Measurements from ENCODE around the gene ZDHHC8. TPM values are rescaled to one million over a fixed set of nuclear protein-coding genes. Genes with fewer than 3 reads are reported as not detected.
"Not testable (repeated sequence)": the region's sequence is repeated elsewhere in the genome, so short reads cannot be mapped to it uniquely, and the experiment has no call there.

Gene ZDHHC8
- total and polyA plus RNA-seq, 2 experiments from 2014 or later: 30.3 to 53.4 TPM

DNA sequence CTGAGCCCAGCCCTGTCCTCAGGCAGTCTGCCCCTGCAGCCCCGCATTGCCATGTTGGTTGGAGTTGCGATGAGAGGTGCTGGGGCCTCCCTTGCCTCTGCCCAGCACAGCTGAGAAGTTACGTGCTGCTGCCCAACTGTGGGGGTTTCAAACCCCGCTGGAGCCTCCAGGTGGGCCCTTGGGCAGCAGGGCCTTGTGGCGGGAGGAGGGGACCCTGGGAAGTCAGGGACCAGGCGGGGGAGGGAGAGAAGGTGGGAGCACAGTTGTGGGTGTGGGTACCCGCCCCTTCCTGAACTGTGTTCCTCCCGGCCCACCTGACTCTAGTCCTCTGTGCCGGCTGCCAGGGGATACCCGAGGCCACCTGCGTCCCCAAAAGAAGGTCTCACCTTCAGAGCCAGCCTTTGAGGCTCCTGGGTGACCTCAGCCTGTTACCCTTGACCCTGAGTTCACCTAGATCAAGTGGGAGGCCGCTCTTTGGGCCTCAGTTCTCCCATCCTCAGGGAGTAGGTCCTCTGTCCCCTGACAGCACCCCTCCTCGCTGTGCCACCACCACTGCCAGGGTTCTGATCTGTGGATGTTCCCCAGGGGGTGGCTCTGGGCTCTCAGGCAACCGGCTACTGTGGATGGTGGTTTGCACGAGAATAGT, 26.9 kb downstream of the ZDHHC8 start:
- no peaks in the 10 kb centered on the region for H3K9me3 ChIP-seq (ENCODE audit: low read depth)
- DNase-seq (ENCODE audit: low read depth in 1 of 2, low spot score in 1 of 2): no peak
- no peak overlapping the region for H3K27ac ChIP-seq
- H3K36me3 ChIP-seq: no peaks in the 10 kb centered on the region
- no peaks in the 10 kb centered on the region for H3K27me3 ChIP-seq
- TF ChIP-seq, protein P1, sequence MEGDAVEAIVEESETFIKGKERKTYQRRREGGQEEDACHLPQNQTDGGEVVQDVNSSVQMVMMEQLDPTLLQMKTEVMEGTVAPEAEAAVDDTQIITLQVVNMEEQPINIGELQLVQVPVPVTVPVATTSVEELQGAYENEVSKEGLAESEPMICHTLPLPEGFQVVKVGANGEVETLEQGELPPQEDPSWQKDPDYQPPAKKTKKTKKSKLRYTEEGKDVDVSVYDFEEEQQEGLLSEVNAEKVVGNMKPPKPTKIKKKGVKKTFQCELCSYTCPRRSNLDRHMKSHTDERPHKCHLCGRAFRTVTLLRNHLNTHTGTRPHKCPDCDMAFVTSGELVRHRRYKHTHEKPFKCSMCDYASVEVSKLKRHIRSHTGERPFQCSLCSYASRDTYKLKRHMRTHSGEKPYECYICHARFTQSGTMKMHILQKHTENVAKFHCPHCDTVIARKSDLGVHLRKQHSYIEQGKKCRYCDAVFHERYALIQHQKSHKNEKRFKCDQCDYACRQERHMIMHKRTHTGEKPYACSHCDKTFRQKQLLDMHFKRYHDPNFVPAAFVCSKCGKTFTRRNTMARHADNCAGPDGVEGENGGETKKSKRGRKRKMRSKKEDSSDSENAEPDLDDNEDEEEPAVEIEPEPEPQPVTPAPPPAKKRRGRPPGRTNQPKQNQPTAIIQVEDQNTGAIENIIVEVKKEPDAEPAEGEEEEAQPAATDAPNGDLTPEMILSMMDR (IDR thresholded peaks at IDR 0.05; ENCODE audit: low read depth, low read length): no peak
- H3K4me1 ChIP-seq (ENCODE audit: low read depth): peaks cover 8% of the 10 kb centered on the region
- H3K4me3 ChIP-seq: no peak overlapping the region

- peak in 1 of 2 donors; percentile 42 for DNase-seq (ENCODE audit: low read depth in 1 of 2, low spot score in 1 of 2)
- Histone ChIP-seq H3K27ac (no peak overlapping the region), H3K4me1 (ENCODE audit: low read depth) (peaks cover 4% of the 10 kb centered on the region), H3K27me3 (no peaks in the 10 kb centered on the region), H3K9me3 (ENCODE audit: low read depth) (no peaks in the 10 kb centered on the region), H3K36me3 (no peaks in the 10 kb centered on the region), H3K4me3 (no peak overlapping the region)
- TF ChIP-seq, protein P1 (IDR thresholded peaks at IDR 0.05; ENCODE audit: low read depth, low read length): no peak
Observed at GRCh38 chr22:20159076-20159475, 27.5 kb downstream of the ZDHHC8 start.

DNA sequence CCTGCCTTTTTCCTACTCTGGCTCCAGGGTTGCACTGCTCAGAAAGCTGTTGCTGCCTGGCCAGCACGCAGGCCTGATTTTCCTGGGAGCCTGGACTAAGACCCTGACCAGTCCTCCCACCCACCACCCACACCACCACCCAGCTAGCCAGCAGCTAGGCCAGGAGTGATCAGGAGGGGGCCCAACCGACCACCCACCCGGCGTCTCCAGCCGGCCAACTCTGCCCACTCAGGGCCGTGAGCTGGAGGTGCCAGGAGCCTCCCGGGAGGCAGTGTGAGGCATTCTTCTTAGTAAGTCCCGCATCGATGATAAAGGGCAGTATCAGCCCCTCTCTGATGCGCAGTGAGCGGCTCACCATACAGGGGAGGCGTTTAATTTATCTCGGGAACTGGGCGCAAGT, 27.9 kb downstream of the ZDHHC8 start:
- H3K27me3 ChIP-seq; DNase-seq (ENCODE audit: low read depth in 1 of 2, low spot score in 1 of 2); H3K36me3 ChIP-seq; H3K4me3 ChIP-seq; H3K9me3 ChIP-seq (ENCODE audit: low read depth); H3K4me1 ChIP-seq (ENCODE audit: low read depth); H3K27ac ChIP-seq: not testable (repeated sequence)

GRCh38 chr22:20160041-20160440, 28.4 kb downstream of the ZDHHC8 start:
- Histone ChIP-seq H3K36me3 (no peaks in the 10 kb centered on the region), H3K27ac (no peak overlapping the region), H3K9me3 (ENCODE audit: low read depth) (no peaks in the 10 kb centered on the region), H3K4me3 (no peak overlapping the region), H3K27me3 (no peaks in the 10 kb centered on the region), H3K4me1 (ENCODE audit: low read depth) (no peaks in the 10 kb centered on the region)
- no peak for DNase-seq (ENCODE audit: low read depth in 1 of 2, low spot score in 1 of 2)
- TF ChIP-seq, protein P1 (IDR thresholded peaks at IDR 0.05; ENCODE audit: low read depth, low read length): no peak

GRCh38 chr22:20164863-20165262, 33.3 kb downstream of the ZDHHC8 start:
- no peak for DNase-seq (ENCODE audit: low read depth in 1 of 2, low spot score in 1 of 2)
- Histone ChIP-seq H3K36me3 (no peaks in the 10 kb centered on the region), H3K4me1 (ENCODE audit: low read depth) (no peaks in the 10 kb centered on the region), H3K4me3 (no peak overlapping the region), H3K9me3 (ENCODE audit: low read depth) (no peaks in the 10 kb centered on the region), H3K27me3 (no peaks in the 10 kb centered on the region), H3K27ac (no peak overlapping the region)
- TF ChIP-seq, protein P1 (IDR thresholded peaks at IDR 0.05; ENCODE audit: low read depth, low read length): no peak

GRCh38 chr22:20165421-20165820, 33.8 kb downstream of the ZDHHC8 start:
- no peaks in the 10 kb centered on the region for H3K9me3 ChIP-seq (ENCODE audit: low read depth)
- H3K4me1 ChIP-seq (ENCODE audit: low read depth): no peaks in the 10 kb centered on the region
- H3K27me3 ChIP-seq: no peaks in the 10 kb centered on the region
- H3K36me3 ChIP-seq: no peaks in the 10 kb centered on the region
- no peak for DNase-seq (ENCODE audit: low read depth in 1 of 2, low spot score in 1 of 2)
- H3K4me3 ChIP-seq: no peak overlapping the region
- no peak overlapping the region for H3K27ac ChIP-seq
- TF ChIP-seq, protein P1 (IDR thresholded peaks at IDR 0.05; ENCODE audit: low read depth, low read length): no peak
